ENCODE measurements around the gene RNF187.
"Not testable (repeated sequence)": the region's sequence is repeated elsewhere in the genome, so short reads cannot be mapped to it uniquely, and the experiment has no call there.

The RNF187 gene

GRCh38 chr1:228488125-228488817, 1.1 kb downstream of the RNF187 start:
- no peak for DNase-seq (ENCODE audit: low read depth)

- DNase-seq (ENCODE audit: low read depth), result no peak
Observed at GRCh38 chr1:228488818-228489674, 1.9 kb downstream of the RNF187 start.

- no peak for DNase-seq (ENCODE audit: low read depth)
Observed at GRCh38 chr1:228490120-228491078, 3.2 kb downstream of the RNF187 start.

- DNase-seq (ENCODE audit: low read depth), result no peak
Observed at GRCh38 chr1:228493141-228494043, 6.2 kb downstream of the RNF187 start.

- DNase-seq (ENCODE audit: low read depth), result no peak
Observed at GRCh38 chr1:228494044-228494353, 6.8 kb downstream of the RNF187 start.

- DNase-seq (ENCODE audit: low read depth), result no peak
Observed at GRCh38 chr1:228494391-228494790, 7.2 kb downstream of the RNF187 start.

- no peak for DNase-seq (ENCODE audit: low read depth)
Observed at GRCh38 chr1:228494970-228495853, 8.0 kb downstream of the RNF187 start.

- DNase-seq (ENCODE audit: low read depth), result no peak
Observed at GRCh38 chr1:228496084-228496483, 8.9 kb downstream of the RNF187 start.

- DNase-seq (ENCODE audit: low read depth), result no peak
Observed at GRCh38 chr1:228496494-228496893, 9.3 kb downstream of the RNF187 start.

GRCh38 chr1:228497206-228497605, 10.0 kb downstream of the RNF187 start:
- DNase-seq (ENCODE audit: low read depth), result no peak

GRCh38 chr1:228497817-228498216, 10.6 kb downstream of the RNF187 start:
- no peak for DNase-seq (ENCODE audit: low read depth)

- no peak for DNase-seq (ENCODE audit: low read depth)
Observed at GRCh38 chr1:228500143-228500734, 13.1 kb downstream of the RNF187 start.

- DNase-seq (ENCODE audit: low read depth), result peak; percentile 78
Observed at GRCh38 chr1:228500901-228501871, 14.0 kb downstream of the RNF187 start.

- no peak for DNase-seq (ENCODE audit: low read depth)
Observed at GRCh38 chr1:228502522-228502921, 15.3 kb downstream of the RNF187 start.

GRCh38 chr1:228505944-228506343, 18.8 kb downstream of the RNF187 start:
- not testable (repeated sequence) for DNase-seq (ENCODE audit: low read depth)

- DNase-seq (ENCODE audit: low read depth), result no peak
Observed at GRCh38 chr1:228507961-228508652, 20.9 kb downstream of the RNF187 start.

- DNase-seq (ENCODE audit: low read depth), result no peak
Observed at GRCh38 chr1:228508840-228509415, 21.7 kb downstream of the RNF187 start.
